ENCODE measurements around the gene COX7B2. TPM values are rescaled to one million over a fixed set of nuclear protein-coding genes. Genes with fewer than 3 reads are reported as not detected.

Gene COX7B2
- total and polyA plus RNA-seq, 4 donors = not detected

- no peak for DNase-seq (ENCODE audit: low spot score)
Observed at GRCh38 chr4:46804781-46805413, 104.1 kb downstream of the COX7B2 start.

DNA sequence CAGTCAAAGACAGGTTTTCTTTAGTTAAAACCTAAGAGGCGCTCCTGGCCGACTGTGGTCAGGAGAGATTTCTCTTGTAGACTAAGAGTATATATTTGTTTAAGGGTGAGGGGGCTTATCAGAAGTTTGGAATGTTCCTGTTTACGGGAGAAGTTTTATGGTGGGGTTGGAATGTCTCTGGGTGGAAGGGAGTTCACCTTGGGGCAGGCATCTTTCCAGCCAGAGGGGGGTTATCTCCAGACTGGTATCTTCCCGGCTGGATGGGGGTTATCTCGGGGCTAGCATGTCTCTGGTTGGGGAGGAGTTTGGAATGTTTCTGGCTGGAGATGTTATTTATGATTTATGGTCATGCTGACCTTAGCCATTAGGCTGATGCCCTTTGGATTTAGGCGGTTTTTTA lies 116.0 kb downstream of the COX7B2 start:
- no peak overlapping the region for H3K27ac ChIP-seq (ENCODE audit: low read depth in 1 of 2, low read length in 2 of 2)
- H3K9me3 ChIP-seq (ENCODE audit: control insufficient read depth in 4 of 4, low read length in 3 of 4) = peaks cover 0 to 3% (median 0%) of the 10 kb centered on the region in 4 donors
- H3K27me3 ChIP-seq (ENCODE audit: control insufficient read depth in 4 of 4, insufficient read depth in 4 of 4, low read length in 3 of 4) = no peaks in the 10 kb centered on the region
- no peak overlapping the region for H3K9ac ChIP-seq (ENCODE audit: low read depth in 1 of 2, low read length in 2 of 2)
- WGBS = 50% methylated on average over 6 of the region's 6 CpGs
- no peaks in the 10 kb centered on the region for H3K36me3 ChIP-seq (ENCODE audit: control insufficient read depth in 4 of 4, insufficient read depth in 3 of 4, low read depth in 1 of 4, low read length in 3 of 4)
- no peaks in the 10 kb centered on the region for H3K4me1 ChIP-seq (ENCODE audit: control insufficient read depth in 4 of 4, insufficient read depth in 4 of 4, low read length in 3 of 4)
- no peak for DNase-seq (ENCODE audit: low spot score)
- no peak for TF ChIP-seq NR2F2 (IDR thresholded peaks at IDR 0.05)
- TF ChIP-seq FOXA2 (IDR thresholded peaks at IDR 0.05) = no peak
- TF ChIP-seq FOXA1 (IDR thresholded peaks at IDR 0.05) = no peak
- H3K4me3 ChIP-seq (ENCODE audit: low read depth in 1 of 3, low read length in 3 of 3) = no peak overlapping the region

More at GRCh38 chr4:46804781-46805413, 104.1 kb downstream of the COX7B2 start:
- H3K9me3 ChIP-seq (ENCODE audit: control insufficient read depth in 4 of 4, low read length in 3 of 4) = no peaks in the 10 kb centered on the region
- H3K4me1 ChIP-seq (ENCODE audit: control insufficient read depth in 4 of 4, insufficient read depth in 4 of 4, low read length in 3 of 4) = no peaks in the 10 kb centered on the region
- H3K9ac ChIP-seq (ENCODE audit: low read depth in 1 of 2, low read length in 2 of 2) = no peak overlapping the region
- no peak for TF ChIP-seq CTCF (IDR thresholded peaks at IDR 0.05; ENCODE audit: low read depth, low read length, missing input control)
- TF ChIP-seq, protein P1, sequence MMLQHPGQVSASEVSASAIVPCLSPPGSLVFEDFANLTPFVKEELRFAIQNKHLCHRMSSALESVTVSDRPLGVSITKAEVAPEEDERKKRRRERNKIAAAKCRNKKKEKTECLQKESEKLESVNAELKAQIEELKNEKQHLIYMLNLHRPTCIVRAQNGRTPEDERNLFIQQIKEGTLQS (IDR thresholded peaks at IDR 0.05) = no peak
- TF ChIP-seq GABPA (IDR thresholded peaks at IDR 0.05 in 1 of 2, conservative IDR thresholded peaks at IDR 0.05 in 1 of 2) = no peak
- no peak for TF ChIP-seq SP1 (IDR thresholded peaks at IDR 0.05)
- TF ChIP-seq JUND (IDR thresholded peaks at IDR 0.05) = no peak
- TF ChIP-seq HNF4A (conservative IDR thresholded peaks at IDR 0.05) = no peak
- no peak for TF ChIP-seq EGR1 (IDR thresholded peaks at IDR 0.05; ENCODE audit: low read depth in 2 of 2)
- no peak overlapping the region for H3K4me3 ChIP-seq (ENCODE audit: low read depth in 1 of 3, low read length in 3 of 3)
- WGBS = 93% methylated on average over 24 of the region's 24 CpGs
- H3K36me3 ChIP-seq (ENCODE audit: control insufficient read depth in 4 of 4, insufficient read depth in 3 of 4, low read depth in 1 of 4, low read length in 3 of 4) = no peaks in the 10 kb centered on the region
- H3K27ac ChIP-seq (ENCODE audit: low read depth in 1 of 2, low read length in 2 of 2) = no peak overlapping the region
- no peaks in the 10 kb centered on the region for H3K27me3 ChIP-seq (ENCODE audit: control insufficient read depth in 4 of 4, insufficient read depth in 4 of 4, low read length in 3 of 4)

DNA sequence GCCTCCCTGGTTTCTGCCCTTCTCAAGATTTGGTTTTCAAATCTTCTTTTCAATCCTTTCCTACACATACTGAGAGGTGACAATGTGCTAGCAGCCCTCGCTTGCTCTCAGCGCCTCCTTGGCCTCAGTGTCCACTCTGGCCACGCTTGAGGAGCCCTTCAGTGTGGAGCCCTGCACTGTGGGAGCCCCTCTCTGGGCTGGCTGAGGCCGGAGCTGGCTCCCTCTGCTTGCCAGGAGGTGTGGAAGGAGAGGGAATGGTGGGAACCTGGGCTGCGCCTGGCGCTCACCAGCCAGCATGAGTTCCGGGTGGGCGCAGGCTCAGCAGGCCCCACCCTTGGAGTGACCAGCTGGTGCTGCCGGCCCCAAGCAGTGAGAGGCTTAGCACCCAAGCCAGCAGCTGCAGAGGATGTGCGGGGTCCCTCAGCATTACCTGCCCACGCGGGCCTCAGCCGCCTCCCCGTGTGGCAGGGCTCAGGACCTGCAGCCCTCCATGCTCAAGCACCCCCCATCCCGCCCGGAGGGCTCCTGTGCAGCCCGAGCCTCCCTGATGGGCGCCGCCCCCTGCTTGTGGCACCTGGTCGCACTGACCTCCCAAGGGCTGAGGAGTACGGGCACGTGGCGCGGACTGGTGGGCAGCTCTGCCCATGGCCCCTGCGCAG lies 127.5 kb downstream of the COX7B2 start:
- DNase-seq (ENCODE audit: low spot score) = no peak
- H3K9me3 ChIP-seq (ENCODE audit: control insufficient read depth in 4 of 4, low read length in 3 of 4) = peaks cover 0 to 1% (median 0%) of the 10 kb centered on the region in 4 donors
- no peak overlapping the region for H3K27ac ChIP-seq (ENCODE audit: low read depth in 1 of 2, low read length in 2 of 2)
- H3K4me3 ChIP-seq (ENCODE audit: low read depth in 1 of 3, low read length in 3 of 3) = no peak overlapping the region
- no peaks in the 10 kb centered on the region for H3K27me3 ChIP-seq (ENCODE audit: control insufficient read depth in 4 of 4, insufficient read depth in 4 of 4, low read length in 3 of 4)
- no peaks in the 10 kb centered on the region for H3K4me1 ChIP-seq (ENCODE audit: control insufficient read depth in 4 of 4, insufficient read depth in 4 of 4, low read length in 3 of 4)
- no peak overlapping the region for H3K9ac ChIP-seq (ENCODE audit: low read depth in 1 of 2, low read length in 2 of 2)
- TF ChIP-seq NR2F2 (IDR thresholded peaks at IDR 0.05) (no peak), FOXA1 (IDR thresholded peaks at IDR 0.05) (no peak), HNF4A (conservative IDR thresholded peaks at IDR 0.05) (no peak), YY1 (IDR thresholded peaks at IDR 0.05) (no peak), TAF1 (conservative IDR thresholded peaks at IDR 0.05) (no peak), MAX (IDR thresholded peaks at IDR 0.05) (no peak), HNF4G (IDR thresholded peaks at IDR 0.05) (no peak), GABPA (IDR thresholded peaks at IDR 0.05 in 1 of 2, conservative IDR thresholded peaks at IDR 0.05 in 1 of 2) (no peak), SP1 (IDR thresholded peaks at IDR 0.05) (no peak), JUND (IDR thresholded peaks at IDR 0.05) (no peak), RAD21 (IDR thresholded peaks at IDR 0.05) (no peak), RXRA (IDR thresholded peaks at IDR 0.05) (no peak)
- TF ChIP-seq, protein P2, sequence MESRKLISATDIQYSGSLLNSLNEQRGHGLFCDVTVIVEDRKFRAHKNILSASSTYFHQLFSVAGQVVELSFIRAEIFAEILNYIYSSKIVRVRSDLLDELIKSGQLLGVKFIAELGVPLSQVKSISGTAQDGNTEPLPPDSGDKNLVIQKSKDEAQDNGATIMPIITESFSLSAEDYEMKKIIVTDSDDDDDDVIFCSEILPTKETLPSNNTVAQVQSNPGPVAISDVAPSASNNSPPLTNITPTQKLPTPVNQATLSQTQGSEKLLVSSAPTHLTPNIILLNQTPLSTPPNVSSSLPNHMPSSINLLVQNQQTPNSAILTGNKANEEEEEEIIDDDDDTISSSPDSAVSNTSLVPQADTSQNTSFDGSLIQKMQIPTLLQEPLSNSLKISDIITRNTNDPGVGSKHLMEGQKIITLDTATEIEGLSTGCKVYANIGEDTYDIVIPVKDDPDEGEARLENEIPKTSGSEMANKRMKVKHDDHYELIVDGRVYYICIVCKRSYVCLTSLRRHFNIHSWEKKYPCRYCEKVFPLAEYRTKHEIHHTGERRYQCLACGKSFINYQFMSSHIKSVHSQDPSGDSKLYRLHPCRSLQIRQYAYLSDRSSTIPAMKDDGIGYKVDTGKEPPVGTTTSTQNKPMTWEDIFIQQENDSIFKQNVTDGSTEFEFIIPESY (IDR thresholded peaks at IDR 0.05) = no peak
- TF ChIP-seq, protein P1 (IDR thresholded peaks at IDR 0.05) = no peak
- no peaks in the 10 kb centered on the region for H3K36me3 ChIP-seq (ENCODE audit: control insufficient read depth in 4 of 4, insufficient read depth in 3 of 4, low read depth in 1 of 4, low read length in 3 of 4)
- 96% methylated on average over 25 of the region's 25 CpGs for WGBS

All from liver (tissue), 9 donors.